Gastroesophageal sphincter (tissue), 4 donors: ENCODE results near the gene PODN. TPM values are rescaled to one million over a fixed set of nuclear protein-coding genes. Genes with fewer than 3 reads are reported as not detected.

Experiments
- ATAC-seq: fragments of 150-250 bp; one replicate; pipeline ENCODE4 v1.9.1; 2016; ENCODE audit warnings: mild to moderate bottlenecking, moderate library complexity
- H3K27ac ChIP-seq, 4 donors: fragments of 200-600 bp; sonication (generic) in 3 of 4; 1 replicate in 3 of 4; 2 replicates in 1 of 4; pipeline ENCODE4 v1.5.1; 2016 to 2019
- H3K27me3 ChIP-seq: fragments of 200-600 bp; sonication (generic); one replicate; pipeline ENCODE4 v1.5.1; 2019
- H3K36me3 ChIP-seq, 2 donors: fragments of 200-600 bp; sonication (generic); one replicate each; pipeline ENCODE4 v1.5.1; 2019; ENCODE audit warnings: control low read depth in 1 of 2
- H3K4me1 ChIP-seq, 3 donors: fragments of 200-600 bp; sonication (generic); 1 replicate in 2 of 3; 2 replicates in 1 of 3; pipeline ENCODE4 v1.5.1; 2016 to 2019; ENCODE audit warnings: control low read depth in 2 of 3
- H3K4me3 ChIP-seq, 2 donors: fragments of 200-600 bp; sonication (generic); one replicate each; pipeline ENCODE4 v1.5.1; 2019; ENCODE audit warnings: mild to moderate bottlenecking in 1 of 2, moderate library complexity in 1 of 2
- H3K9me3 ChIP-seq, 3 donors: fragments of 200-600 bp; sonication (generic); one replicate each; pipeline ENCODE4 v1.5.1; 2017 to 2019; ENCODE audit warnings: control low read depth in 2 of 3
- EP300 ChIP-seq: sonication (generic); formaldehyde crosslinking; IDR thresholded peaks from one replicate; pipeline ENCODE4 v1.6.1; 2017; ENCODE audit warnings: antibody characterized with exemption, mild to moderate bottlenecking
- POLR2A ChIP-seq, 2 donors: fragments of 450-650 bp; IDR thresholded peaks; one replicate each; pipeline ENCODE4 v1.6.1; 2017; ENCODE audit warnings: antibody characterized with exemption in 2 of 2, mild to moderate bottlenecking in 2 of 2, moderate library complexity in 1 of 2
- POLR2AphosphoS5 ChIP-seq: sonication (generic); formaldehyde crosslinking; IDR thresholded peaks from one replicate; pipeline ENCODE4 v1.6.1; 2017; ENCODE audit warnings: antibody characterized with exemption
- WGBS, 2 donors: methylation state at CpG; one replicate each; pipeline ENCODE4 v1.1.5; 2018; ENCODE audit warnings: low coverage in 1 of 2; 5-methylcytosine and 5-hydroxymethylcytosine counted together
- total RNA-seq, 4 donors: library from RNA; depleted of rRNA; stranded (reverse); fragments of >200 nt; gene quantifications; one replicate each; pipeline ENCODE4 v1.1.0, GENCODE V29; 2016
- TF ChIP-seq, protein P1 (sequence below), 4 experiments: fragments of 200-600 bp in 2 of 4; fragments of 450-650 bp in 2 of 4; sonication (generic) in 1 of 4; IDR thresholded peaks; one replicate each; pipeline ENCODE4 v1.5.1; 2017 to 2019; ENCODE audit warnings: antibody characterized with exemption in 4 of 4, mild to moderate bottlenecking in 2 of 4, moderate library complexity in 2 of 4

Gene PODN
- total RNA-seq, 4 donors from 2014 or later: 60.4 to 170 (median 125) TPM

DNA sequence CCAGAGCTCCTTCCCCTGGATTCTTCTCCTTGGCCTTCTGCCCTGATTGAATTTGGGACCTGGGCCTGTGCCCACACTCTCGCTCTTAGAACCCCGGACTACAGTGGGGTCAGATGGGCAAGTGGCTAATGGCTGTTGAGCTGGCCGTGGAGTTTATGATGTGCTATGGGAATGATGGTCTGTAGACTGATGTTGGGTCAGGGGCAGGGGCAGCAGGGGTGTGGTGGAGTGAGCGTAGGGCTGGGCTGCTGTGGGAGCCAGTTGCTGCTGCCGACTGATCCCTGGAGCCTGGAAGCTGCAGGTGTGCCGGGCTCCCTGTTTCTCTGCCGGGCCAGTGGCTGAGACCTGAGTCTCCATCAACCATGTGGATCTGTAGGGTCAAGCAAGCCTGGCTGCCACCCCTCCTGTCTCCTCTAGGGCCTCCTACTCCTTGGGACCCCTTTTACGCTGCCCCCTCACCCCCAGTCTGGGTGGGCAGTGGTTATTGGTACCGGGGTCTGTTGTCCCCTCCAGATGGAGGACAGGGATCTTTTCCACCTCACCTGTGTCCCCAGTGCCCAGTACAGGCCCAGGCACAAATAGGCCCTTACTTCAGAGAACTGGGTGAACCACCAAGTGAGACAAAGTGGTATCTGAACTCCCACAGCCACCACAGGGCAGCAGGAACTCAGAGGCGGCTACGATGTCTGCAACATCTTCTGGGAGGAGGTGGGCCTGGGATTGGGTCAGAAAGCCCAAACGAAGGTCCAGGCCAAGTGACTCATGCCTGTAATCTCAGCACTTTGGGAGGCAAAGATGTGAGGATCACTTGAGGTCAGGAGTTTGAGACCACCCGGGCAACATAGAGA is 5.1 kb downstream of the PODN start:
- Histone ChIP-seq H3K27me3 (peaks cover 24% of the 10 kb centered on the region), H3K4me3 (peak overlapping the region in 1 of 2 donors; percentile 1), H3K9me3 (no peaks in the 10 kb centered on the region), H3K27ac (peak overlapping the region in 3 of 4 donors; percentile 2 to 58 (median 50)), H3K36me3 (peaks cover 0 to 16% of the 10 kb centered on the region in 2 donors), H3K4me1 (peaks cover 0 to 24% (median 10%) of the 10 kb centered on the region in 3 donors)
- WGBS, 2 donors: 56 to 60% methylated on average over 1 of the region's 13 CpGs
- TF ChIP-seq POLR2A (IDR thresholded peaks at IDR 0.05): no peak
- no peak for TF ChIP-seq EP300
- TF ChIP-seq, protein P1, sequence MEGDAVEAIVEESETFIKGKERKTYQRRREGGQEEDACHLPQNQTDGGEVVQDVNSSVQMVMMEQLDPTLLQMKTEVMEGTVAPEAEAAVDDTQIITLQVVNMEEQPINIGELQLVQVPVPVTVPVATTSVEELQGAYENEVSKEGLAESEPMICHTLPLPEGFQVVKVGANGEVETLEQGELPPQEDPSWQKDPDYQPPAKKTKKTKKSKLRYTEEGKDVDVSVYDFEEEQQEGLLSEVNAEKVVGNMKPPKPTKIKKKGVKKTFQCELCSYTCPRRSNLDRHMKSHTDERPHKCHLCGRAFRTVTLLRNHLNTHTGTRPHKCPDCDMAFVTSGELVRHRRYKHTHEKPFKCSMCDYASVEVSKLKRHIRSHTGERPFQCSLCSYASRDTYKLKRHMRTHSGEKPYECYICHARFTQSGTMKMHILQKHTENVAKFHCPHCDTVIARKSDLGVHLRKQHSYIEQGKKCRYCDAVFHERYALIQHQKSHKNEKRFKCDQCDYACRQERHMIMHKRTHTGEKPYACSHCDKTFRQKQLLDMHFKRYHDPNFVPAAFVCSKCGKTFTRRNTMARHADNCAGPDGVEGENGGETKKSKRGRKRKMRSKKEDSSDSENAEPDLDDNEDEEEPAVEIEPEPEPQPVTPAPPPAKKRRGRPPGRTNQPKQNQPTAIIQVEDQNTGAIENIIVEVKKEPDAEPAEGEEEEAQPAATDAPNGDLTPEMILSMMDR (IDR thresholded peaks at IDR 0.05): no peak
- TF ChIP-seq POLR2AphosphoS5: no peak
- ATAC-seq: peak; percentile 44

DNA sequence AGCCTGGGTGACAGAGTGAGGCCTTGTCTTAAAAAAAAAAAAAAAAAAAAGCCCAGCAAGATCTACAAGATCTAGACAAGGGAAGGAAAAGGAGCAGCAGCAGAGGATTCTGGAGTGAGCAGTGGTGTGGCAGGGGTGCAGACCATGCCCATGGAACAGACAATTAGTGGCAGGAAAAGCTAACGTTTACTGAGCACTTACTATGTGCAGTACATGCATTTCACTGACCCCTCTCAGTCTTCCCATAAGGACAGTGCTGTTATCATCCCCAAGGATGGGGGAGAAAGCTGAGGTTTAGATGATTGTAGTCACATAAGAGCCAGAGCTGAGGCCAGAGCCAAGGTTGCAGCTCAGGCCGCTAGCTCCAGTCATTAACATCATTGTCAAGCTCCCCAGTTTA is 5.9 kb downstream of the PODN start:
- H3K36me3 ChIP-seq: peaks cover 0 to 16% of the 10 kb centered on the region in 2 donors
- no peak overlapping the region for H3K4me3 ChIP-seq
- peaks cover 16% of the 10 kb centered on the region for H3K27me3 ChIP-seq
- H3K4me1 ChIP-seq: peaks cover 0 to 17% (median 2%) of the 10 kb centered on the region in 3 donors
- TF ChIP-seq, protein P1 (IDR thresholded peaks at IDR 0.05): no peak
- TF ChIP-seq EP300 (no peak), POLR2AphosphoS5 (no peak), POLR2A (IDR thresholded peaks at IDR 0.05) (no peak)
- no peak for ATAC-seq
- 76 to 86% methylated on average over 2 of the region's 2 CpGs for WGBS, 2 donors
- H3K27ac ChIP-seq: no peak overlapping the region
- H3K9me3 ChIP-seq: no peaks in the 10 kb centered on the region

DNA sequence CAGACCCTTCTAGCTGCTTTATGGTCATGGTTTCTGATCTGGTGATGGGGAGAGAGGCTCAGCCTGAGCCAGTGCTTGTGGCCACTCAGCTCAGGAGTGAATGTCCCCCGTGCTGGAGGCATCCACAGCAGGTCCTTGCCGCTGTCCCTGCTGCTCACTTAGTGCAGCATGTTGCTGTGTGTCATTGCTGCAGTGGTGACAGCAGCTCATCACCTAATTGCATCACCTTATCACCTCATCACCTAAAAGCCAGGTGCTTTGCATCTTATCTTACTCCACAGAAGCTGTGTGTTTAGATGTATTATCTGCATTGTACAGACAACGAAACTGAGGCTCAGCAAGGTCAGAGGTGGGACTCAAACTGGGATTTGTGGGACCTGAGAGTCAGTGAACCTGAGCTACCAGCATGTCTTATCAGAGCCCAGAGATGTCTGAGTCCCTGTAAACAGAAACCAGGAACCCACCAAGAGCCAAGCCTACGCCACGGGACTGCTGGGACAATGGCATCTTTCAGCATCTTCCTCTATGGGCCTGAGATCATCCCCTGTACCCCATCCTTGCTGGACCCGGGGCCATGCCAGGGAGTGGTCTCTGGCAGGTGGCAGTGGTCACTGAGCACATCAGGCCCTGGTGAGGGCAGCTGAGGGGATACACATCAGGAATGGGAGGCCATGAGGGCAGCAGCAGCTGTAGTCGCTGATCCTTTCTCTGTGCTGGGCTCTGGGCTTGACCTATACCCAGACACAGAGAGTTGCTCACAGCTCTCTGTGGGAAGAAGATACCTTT is 6.5 kb downstream of the PODN start:
- ATAC-seq: no peak

DNA sequence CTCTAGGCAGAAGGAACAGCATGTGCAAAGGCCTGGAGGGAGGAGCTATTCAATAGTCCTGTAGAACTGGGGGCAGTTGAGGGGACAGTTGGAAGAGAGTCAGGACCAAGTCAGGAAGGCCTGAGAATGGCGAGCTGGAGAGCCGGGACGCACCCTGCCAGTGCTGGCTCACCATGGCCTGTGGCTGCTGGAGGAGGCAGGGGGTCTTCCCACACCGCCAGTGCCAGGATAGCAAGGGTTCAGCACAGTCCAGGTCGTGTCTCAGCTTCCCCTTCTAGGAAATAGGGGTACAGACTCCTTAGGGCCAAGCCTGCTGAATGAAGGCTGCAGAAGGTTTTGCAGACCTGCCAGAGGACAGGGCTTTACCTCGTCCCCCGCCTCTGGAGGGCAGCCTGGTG is 7.3 kb downstream of the PODN start:
- Histone ChIP-seq H3K27ac (no peak overlapping the region), H3K27me3 (peaks cover 3% of the 10 kb centered on the region), H3K4me1 (peaks cover 0 to 13% (median 0%) of the 10 kb centered on the region in 3 donors), H3K4me3 (no peak overlapping the region), H3K36me3 (peaks cover 0 to 16% of the 10 kb centered on the region in 2 donors), H3K9me3 (no peaks in the 10 kb centered on the region)
- ATAC-seq: no peak
- WGBS, 2 donors: 72 to 81% methylated on average over 3 to 4 of the region's 7 CpGs
- TF ChIP-seq EP300: no peak
- TF ChIP-seq POLR2A (IDR thresholded peaks at IDR 0.05): no peak
- TF ChIP-seq, protein P1 (IDR thresholded peaks at IDR 0.05): no peak
- no peak for TF ChIP-seq POLR2AphosphoS5

More for the DNA sequence above, 6.5 kb downstream of the PODN start:
- TF ChIP-seq EP300 (no peak), POLR2A (IDR thresholded peaks at IDR 0.05) (no peak), POLR2AphosphoS5 (no peak)
- TF ChIP-seq, protein P1 (IDR thresholded peaks at IDR 0.05): no peak
- H3K27ac ChIP-seq: no peak overlapping the region
- peaks cover 0 to 11% (median 0%) of the 10 kb centered on the region in 3 donors for H3K4me1 ChIP-seq
- H3K9me3 ChIP-seq: no peaks in the 10 kb centered on the region
- peaks cover 10% of the 10 kb centered on the region for H3K27me3 ChIP-seq
- H3K36me3 ChIP-seq: peaks cover 0 to 16% of the 10 kb centered on the region in 2 donors
- 83 to 100% methylated on average over 1 to 2 of the region's 7 CpGs for WGBS, 2 donors
- H3K4me3 ChIP-seq: no peak overlapping the region
